IMR-90 (cell line): ENCODE data around the gene CDKN2B-AS1. TPM values are rescaled to one million over a fixed set of nuclear protein-coding genes. Genes with fewer than 3 reads are reported as not detected.

Experiments used
- ATAC-seq: fragments of 200-7000 bp; cut with Tn5 transposase; 2 replicates; pipeline ENCODE4 v1.9.1; 2020; ENCODE audit warnings: low read depth, mild to moderate bottlenecking, moderate library complexity
- BruUV-seq: library from RNA; stranded (reverse); fragments of 400-500 nt; replicated peaks from 2 replicates; lab custom pipeline; 2021; lab: Mats Ljungman, UMichigan
- CTCF ChIA-PET: fragments of 300-600 bp; formaldehyde crosslinking; extraction: SDS; loops from one replicate; lab custom pipeline; 2021; ENCODE audit warnings: antibody characterized with exemption; lab: Yijun Ruan, JAX
- POLR2A ChIA-PET: fragments of 300-600 bp; sonication (Branson Sonifier 250); formaldehyde crosslinking; loops from one replicate; lab custom pipeline; 2022; ENCODE audit warnings: antibody characterized with exemption; ENCODE audit not compliant: unreplicated experiment; lab: Charles Lee
- DNase-seq: peaks from one replicate; pipeline ENCODE4 v3.0.0; 2013
- H2AFZ ChIP-seq: replicated peaks from 2 replicates; pipeline ENCODE3; 2013; ENCODE audit warnings: low read length, mild to moderate bottlenecking; ENCODE audit not compliant: poor library complexity
- H2AK5ac ChIP-seq: 2 replicates; pipeline ENCODE4 v1.6.1; 2013; ENCODE audit warnings: low read depth, low read length, inconsistent platforms
- H2AK9ac ChIP-seq: replicated peaks from 2 replicates; pipeline ENCODE3; 2013; ENCODE audit warnings: mild to moderate bottlenecking, low read depth, low read length, moderate library complexity; ENCODE audit not compliant: poor library complexity
- H2BK120ac ChIP-seq: 2 replicates; pipeline ENCODE4 v1.6.1; 2013; ENCODE audit warnings: low read depth, low read length, inconsistent platforms
- H2BK15ac ChIP-seq: 3 replicates; pipeline ENCODE4 v1.6.1; 2013; ENCODE audit warnings: low read depth, low read length, inconsistent platforms
- H2BK20ac ChIP-seq: 2 replicates; pipeline ENCODE4 v1.6.1; 2013; ENCODE audit warnings: low read depth, mild to moderate bottlenecking, inconsistent platforms, low read length, moderate library complexity
- H2BK5ac ChIP-seq: 2 replicates; pipeline ENCODE4 v1.6.1; 2013; ENCODE audit warnings: mild to moderate bottlenecking, low read depth, low read length, inconsistent platforms; ENCODE audit not compliant: poor library complexity, severe bottlenecking
- H3K14ac ChIP-seq: replicated peaks from 2 replicates; pipeline ENCODE4 v1.6.1; 2013; ENCODE audit warnings: low read depth, low read length, inconsistent platforms
- H3K18ac ChIP-seq: 2 replicates; pipeline ENCODE4 v1.6.1; 2013; ENCODE audit warnings: low read depth, low read length, control low read depth
- H3K23ac ChIP-seq: 2 replicates; pipeline ENCODE4 v1.6.1; 2013; ENCODE audit warnings: low read depth, low read length, inconsistent platforms
- H3K27ac ChIP-seq: 2 replicates; pipeline ENCODE4 v1.5.1; 2013; ENCODE audit warnings: mild to moderate bottlenecking, control low read depth, low read length; ENCODE audit not compliant: insufficient read depth
- H3K27me3 ChIP-seq: 2 replicates; pipeline ENCODE4 v1.6.1; 2013; ENCODE audit warnings: low read length; ENCODE audit not compliant: control insufficient read depth, insufficient read depth
- H3K36me3 ChIP-seq: 2 replicates; pipeline ENCODE4 v1.6.1; 2013; ENCODE audit warnings: low read length, mixed read lengths; ENCODE audit not compliant: control insufficient read depth, insufficient read depth
- H3K4ac ChIP-seq: 2 replicates; pipeline ENCODE4 v1.6.1; 2013; ENCODE audit warnings: low read depth, low read length, inconsistent platforms
- H3K4me1 ChIP-seq: 2 replicates; pipeline ENCODE4 v1.6.1; 2013; ENCODE audit warnings: low read length, mixed read lengths; ENCODE audit not compliant: control insufficient read depth, insufficient read depth
- H3K4me2 ChIP-seq: 2 replicates; pipeline ENCODE4 v1.6.1; 2013; ENCODE audit warnings: low read depth, mild to moderate bottlenecking, control low read depth, low read length, moderate library complexity
- H3K4me3 ChIP-seq: 2 replicates; pipeline ENCODE4 v1.5.1; 2013; ENCODE audit warnings: low read depth, mild to moderate bottlenecking, control low read depth, low read length, moderate library complexity; ENCODE audit not compliant: insufficient read depth
- H3K56ac ChIP-seq: 2 replicates; pipeline ENCODE4 v1.6.1; 2013; ENCODE audit warnings: low read length, inconsistent platforms; ENCODE audit not compliant: insufficient read depth; ENCODE audit errors: extremely low read depth
- H3K79me1 ChIP-seq, 2 experiments: 2 replicates each; pipeline ENCODE4 v1.6.1; 2013; ENCODE audit warnings: low read length in 2 of 2, inconsistent platforms in 1 of 2, low read depth in 1 of 2
- H3K9ac ChIP-seq: 2 replicates; pipeline ENCODE4 v1.6.1; 2013; ENCODE audit warnings: low read depth, low read length, control low read depth
- H3K9me1 ChIP-seq: 2 replicates; pipeline ENCODE4 v1.6.1; 2013; ENCODE audit warnings: low read length, inconsistent platforms; ENCODE audit not compliant: insufficient read depth
- H3K9me3 ChIP-seq: 2 replicates; pipeline ENCODE4 v1.6.1; 2013; ENCODE audit warnings: low read length; ENCODE audit not compliant: control insufficient read depth, insufficient read depth
- H4K20me1 ChIP-seq: 2 replicates; pipeline ENCODE4 v1.6.1; 2013; ENCODE audit warnings: low read length, inconsistent platforms; ENCODE audit not compliant: insufficient read depth
- H4K5ac ChIP-seq: 2 replicates; pipeline ENCODE4 v1.6.1; 2013; ENCODE audit warnings: mild to moderate bottlenecking, low read depth, low read length, control low read depth
- H4K8ac ChIP-seq, 2 experiments: 2 replicates each; pipeline ENCODE4 v1.6.1; 2013; ENCODE audit warnings: low read depth in 2 of 2, low read length in 2 of 2, control low read depth in 1 of 2, inconsistent platforms in 1 of 2
- H4K91ac ChIP-seq: 2 replicates; pipeline ENCODE4 v1.6.1; 2013; ENCODE audit warnings: low read depth, low read length, inconsistent platforms; ENCODE audit not compliant: insufficient read depth
- BHLHE40 ChIP-seq: fragments of 150-350 bp; IDR thresholded peaks from 2 replicates; pipeline ENCODE4 v1.6.1; 2016; ENCODE audit warnings: mild to moderate bottlenecking, low read depth, low read length
- FOS ChIP-seq: fragments of 150-350 bp; IDR thresholded peaks from 2 replicates; pipeline ENCODE4 v1.6.1; 2016; ENCODE audit warnings: low read depth, low read length
- MAZ ChIP-seq: IDR thresholded peaks from 2 replicates; pipeline ENCODE4 v1.6.1; 2012; ENCODE audit warnings: low read depth, mild to moderate bottlenecking, low read length, improper control_type of control experiment, moderate library complexity, borderline replicate concordance
- WGBS, 2 experiments: methylation state at CpG; one replicate each; pipeline versions ENCODE4 v1.1.5 to v1.1.7; 2013; ENCODE audit warnings: missing lambda C conversion rate in 2 of 2; ENCODE audit not compliant: insufficient read length in 1 of 2; ENCODE audit errors: extremely low coverage in 2 of 2; 5-methylcytosine and 5-hydroxymethylcytosine counted together
- dilution Hi-C: fragments of 300-500 bp; cut with HindIII; formaldehyde crosslinking; loops from one replicate; pipeline ENCODE4 v1.14.3; 2018; ENCODE audit warnings: low sequenced_read_pairs; ENCODE audit not compliant: unreplicated experiment
- in situ Hi-C: fragments of 300-500 bp; cut with MboI; formaldehyde crosslinking; loops from 3 replicates; pipeline ENCODE4 v1.14.3; 2019; ENCODE audit warnings: low sequenced_read_pairs, inconsistent platforms, mixed read lengths
- intact Hi-C: fragments of 100-400 bp; cut with micrococcal nuclease; formaldehyde crosslinking; loops from 2 replicates; pipeline ENCODE4 v1.10.0; 2022
- polyA plus RNA-seq, 3 experiments: library from polyadenylated mRNA; depleted of rRNA; stranded (reverse); fragments of >200 nt; gene quantifications; 2 replicates each; pipeline ENCODE4 v1.2.3, GENCODE V29; 2012; ENCODE audit warnings: low replicate concordance in 1 of 3
- total RNA-seq: library from RNA; depleted of rRNA; stranded (reverse); fragments of >200 nt; gene quantifications from 2 replicates; pipeline ENCODE4 v1.2.3, GENCODE V29; 2012

Gene CDKN2B-AS1
- total and polyA plus RNA-seq, 2 of the 4 experiments (the other 2 are of a cell fraction), result 1.0 to 1.1 TPM

- TF ChIP-seq MAZ, result no peak
Measured at GRCh38 chr9:22119522-22120158, 125.0 kb downstream of the CDKN2B-AS1 start (continued).

GRCh38 chr9:22120159-22120549, 125.6 kb downstream of the CDKN2B-AS1 start:
- H3K4me3 ChIP-seq, result no peak overlapping the region
- no peak overlapping the region for H2BK20ac ChIP-seq
- in situ Hi-C loops (loop anchor here (25.0 kb wide), 1 partner anchor 308 kb away; the partner anchor contains the start of gene MTAP), dilution Hi-C loops (no loop called here), intact Hi-C loops (no loop called here)
- peaks cover 4% of the 10 kb centered on the region; the same call in 1 of the 2 replicates for H3K9me1 ChIP-seq
- no peaks in the 10 kb centered on the region for H3K9me3 ChIP-seq
- H2BK15ac ChIP-seq, result no peak overlapping the region
- H3K79me1 ChIP-seq, result no peaks in the 10 kb centered on the region
- H3K27me3 ChIP-seq, result no peaks in the 10 kb centered on the region
- no peak overlapping the region for H2BK120ac ChIP-seq
- H4K91ac ChIP-seq, result no peak overlapping the region
- H4K5ac ChIP-seq, result no peak overlapping the region
- H3K23ac ChIP-seq, result no peak overlapping the region
- BruUV-seq, result no TSS peak
- DNase-seq (no peak), ATAC-seq (no peak)
- no peak overlapping the region for H3K56ac ChIP-seq
- peaks cover 15% of the 10 kb centered on the region for H3K4me1 ChIP-seq
- no peak overlapping the region for H2BK5ac ChIP-seq
- H2AK9ac ChIP-seq, result no peak overlapping the region
- no peak overlapping the region for H3K14ac ChIP-seq
- H3K18ac ChIP-seq, result no peak overlapping the region
- POLR2A ChIA-PET, result no interaction called here
- no peak overlapping the region for H3K4me2 ChIP-seq
- no peak overlapping the region for H3K27ac ChIP-seq
- CTCF ChIA-PET, result interaction anchor here (0.6 to 5.6 kb wide), 15 partner anchors 9 to 137 kb away, joined by 3 to 39 read pairs (median 3); partner anchors contain the start of gene CDKN2B
- WGBS, 2 experiments, result no CpG with 5 or more reads among the region's 1 CpG
- H2AK5ac ChIP-seq, result no peak overlapping the region
- H3K4ac ChIP-seq, result no peak overlapping the region
- H2AFZ ChIP-seq, result no peak overlapping the region
- H4K8ac ChIP-seq, result no peak overlapping the region
- no peaks in the 10 kb centered on the region for H3K36me3 ChIP-seq
- no peak overlapping the region for H3K9ac ChIP-seq
- no peaks in the 10 kb centered on the region for H4K20me1 ChIP-seq
- TF ChIP-seq FOS, result no peak
- TF ChIP-seq BHLHE40, result no peak
